GM18858 (cell line): ENCODE data around the gene NINL.
"Not testable (repeated sequence)": the region's sequence is repeated elsewhere in the genome, so short reads cannot be mapped to it uniquely, and the experiment has no call there.

ENCODE experiments used
- ATAC-seq: cut with Tn5 transposase; IDR thresholded peaks from one replicate; pipeline ENCODE4 v1.9.1; 2021; ENCODE audit not compliant: unreplicated experiment

The NINL gene

DNA sequence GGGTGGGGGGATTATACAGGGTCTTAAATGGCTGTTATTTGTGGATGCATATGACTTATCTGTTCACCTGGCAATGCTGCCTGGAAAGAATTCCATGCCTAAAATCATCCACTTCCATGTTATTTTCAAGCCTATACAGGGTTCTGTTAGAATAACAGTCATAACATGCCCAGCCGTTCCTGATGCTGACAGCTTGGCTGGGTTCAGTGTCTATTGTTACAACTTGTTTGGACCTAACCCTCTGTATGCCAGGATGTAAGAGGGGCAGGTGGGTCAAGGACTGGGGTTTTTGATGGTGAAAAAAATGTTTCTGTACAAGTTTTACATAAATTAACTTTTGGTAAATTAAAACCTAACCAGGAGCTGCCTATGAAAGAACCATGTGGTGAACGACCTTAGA is 98.0 kb downstream of the NINL start:
- no peak for ATAC-seq

GRCh38 chr20:25486377-25486776 is 99.0 kb downstream of the NINL start:
- ATAC-seq: no peak

DNA sequence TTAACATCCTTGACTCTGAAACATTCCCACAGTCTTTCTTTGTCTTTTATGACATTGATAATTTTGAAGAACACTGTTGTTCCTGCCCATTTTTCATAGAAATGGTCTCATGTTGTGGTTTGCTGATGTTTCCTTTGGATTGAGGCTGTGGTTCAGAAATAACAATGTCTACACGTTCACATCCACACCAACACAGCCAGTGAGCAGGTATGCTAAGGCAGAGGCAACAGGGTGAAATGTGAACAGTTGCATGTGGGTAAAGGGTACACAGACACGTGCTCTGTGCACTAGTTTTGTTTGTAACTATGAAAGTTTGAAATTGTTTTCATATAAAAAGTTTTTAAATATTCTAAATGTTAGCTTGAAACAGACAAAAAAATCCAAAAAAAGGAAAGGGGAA is 99.5 kb downstream of the NINL start:
- no peak for ATAC-seq

DNA sequence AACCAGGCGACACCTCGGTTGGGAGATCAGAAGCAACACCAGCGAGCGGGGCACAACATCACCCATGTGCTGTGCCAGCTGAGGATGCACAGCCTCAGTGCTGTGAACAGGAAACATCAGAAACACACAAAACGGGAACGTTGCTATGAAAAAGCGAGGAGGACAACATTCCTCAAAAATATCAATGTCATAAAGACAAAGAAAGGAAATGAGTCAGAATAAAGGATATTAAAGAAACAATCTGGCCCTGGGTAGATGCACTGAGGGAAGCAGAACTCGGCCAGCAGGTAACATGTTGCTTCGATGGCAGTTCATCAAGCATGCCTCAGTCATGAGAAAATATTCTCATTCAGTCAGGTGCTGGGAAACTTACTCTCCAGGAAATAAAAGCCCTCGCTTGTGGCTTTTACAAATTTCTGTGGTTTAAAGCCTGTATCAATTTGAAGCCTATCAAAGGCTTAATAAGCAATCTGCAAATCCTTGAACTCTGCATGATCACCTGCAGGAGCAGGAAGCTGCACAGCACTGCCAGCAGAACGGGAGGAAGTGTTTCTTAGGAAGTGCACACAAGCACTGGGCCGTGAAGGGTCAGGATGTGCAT is 100.3 kb downstream of the NINL start:
- no peak for ATAC-seq

- no peak for ATAC-seq
Measured at GRCh38 chr20:25484224-25484846, 101.0 kb downstream of the NINL start.

- no peak for ATAC-seq
Measured at GRCh38 chr20:25483431-25484132, 101.7 kb downstream of the NINL start.

GRCh38 chr20:25481918-25482253 is 103.4 kb downstream of the NINL start:
- no peak for ATAC-seq

DNA sequence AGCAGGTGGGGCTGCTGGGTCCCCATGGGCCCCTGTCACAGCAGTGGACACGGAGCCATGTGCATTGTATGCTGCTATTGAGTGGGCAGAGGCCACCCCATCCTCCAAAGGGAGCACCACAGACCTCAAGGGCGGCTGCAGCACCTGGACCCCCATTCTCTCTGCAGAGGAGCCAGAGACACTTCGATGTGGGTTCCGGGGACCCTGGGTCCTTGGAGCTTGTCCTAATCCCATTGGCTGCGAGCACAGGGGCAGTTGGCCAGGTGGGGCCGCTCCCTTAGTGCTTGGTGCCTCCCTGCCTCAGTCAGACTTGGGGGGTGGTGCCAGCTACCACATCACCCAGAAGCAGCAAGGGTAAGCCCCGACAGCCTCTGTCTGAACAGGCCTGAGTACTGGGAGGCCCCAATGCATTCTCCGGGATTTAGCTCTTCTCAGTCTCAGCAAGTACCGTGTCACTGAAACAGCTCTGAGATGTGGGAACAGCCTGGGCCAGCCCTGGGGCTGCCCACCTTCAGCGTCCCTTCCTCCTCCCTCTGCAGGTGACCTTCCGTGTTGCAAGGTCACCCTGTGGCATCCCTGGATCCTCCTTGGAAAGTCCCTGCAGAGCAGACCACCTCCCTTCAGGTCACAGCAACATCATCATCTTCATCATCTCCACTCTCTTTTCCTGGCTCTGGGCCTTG is 104.0 kb downstream of the NINL start:
- ATAC-seq: no peak

- ATAC-seq: no peak
Measured at GRCh38 chr20:25480797-25481196, 104.5 kb downstream of the NINL start.

GRCh38 chr20:25480156-25480555 is 105.2 kb downstream of the NINL start:
- ATAC-seq: no peak

GRCh38 chr20:25479638-25480037 is 105.7 kb downstream of the NINL start:
- ATAC-seq: no peak

GRCh38 chr20:25478889-25479568 is 106.3 kb downstream of the NINL start:
- ATAC-seq: no peak

DNA sequence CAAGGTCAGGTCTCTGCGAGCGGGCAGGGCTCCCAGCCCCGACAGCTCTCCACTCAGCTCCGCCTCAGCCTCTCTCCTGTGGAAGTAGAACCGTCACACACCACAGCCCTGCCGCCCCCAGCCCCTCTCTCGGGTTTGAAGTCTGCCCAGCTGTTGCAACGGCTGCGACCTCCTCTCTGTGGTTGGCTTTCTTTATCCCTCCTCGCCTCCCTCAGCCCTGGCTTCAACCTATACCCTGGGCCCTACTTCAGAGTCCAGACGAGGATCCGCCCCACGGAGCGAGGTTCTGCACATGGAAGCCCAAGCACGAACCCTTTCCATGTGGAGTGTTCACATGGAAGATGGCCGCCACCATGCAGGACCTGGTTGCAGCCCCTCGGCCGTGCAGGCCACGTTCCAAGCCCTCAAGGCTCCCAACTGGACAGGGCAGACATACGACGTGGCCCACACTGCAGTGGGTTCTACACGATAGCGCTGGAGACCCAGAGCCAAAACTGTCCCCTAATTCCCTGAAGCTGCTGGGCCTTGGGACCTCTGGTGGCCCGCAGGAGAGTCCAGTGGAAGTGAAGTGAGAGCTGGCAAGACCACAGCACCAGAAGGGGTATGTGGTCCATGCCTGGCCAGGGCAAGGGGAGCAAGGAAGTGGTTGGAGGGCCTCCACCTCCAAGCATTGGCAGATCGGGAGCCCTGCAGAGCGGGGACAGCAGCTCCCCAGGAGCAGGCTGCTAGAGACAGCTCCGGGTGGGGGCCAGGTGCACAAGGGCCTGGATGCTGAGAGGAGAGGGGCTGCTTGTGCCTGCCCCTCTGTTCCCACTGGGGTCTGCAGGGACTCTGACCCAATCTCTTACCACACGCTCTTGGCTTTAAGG is 108.1 kb downstream of the NINL start:
- no peak for ATAC-seq

DNA sequence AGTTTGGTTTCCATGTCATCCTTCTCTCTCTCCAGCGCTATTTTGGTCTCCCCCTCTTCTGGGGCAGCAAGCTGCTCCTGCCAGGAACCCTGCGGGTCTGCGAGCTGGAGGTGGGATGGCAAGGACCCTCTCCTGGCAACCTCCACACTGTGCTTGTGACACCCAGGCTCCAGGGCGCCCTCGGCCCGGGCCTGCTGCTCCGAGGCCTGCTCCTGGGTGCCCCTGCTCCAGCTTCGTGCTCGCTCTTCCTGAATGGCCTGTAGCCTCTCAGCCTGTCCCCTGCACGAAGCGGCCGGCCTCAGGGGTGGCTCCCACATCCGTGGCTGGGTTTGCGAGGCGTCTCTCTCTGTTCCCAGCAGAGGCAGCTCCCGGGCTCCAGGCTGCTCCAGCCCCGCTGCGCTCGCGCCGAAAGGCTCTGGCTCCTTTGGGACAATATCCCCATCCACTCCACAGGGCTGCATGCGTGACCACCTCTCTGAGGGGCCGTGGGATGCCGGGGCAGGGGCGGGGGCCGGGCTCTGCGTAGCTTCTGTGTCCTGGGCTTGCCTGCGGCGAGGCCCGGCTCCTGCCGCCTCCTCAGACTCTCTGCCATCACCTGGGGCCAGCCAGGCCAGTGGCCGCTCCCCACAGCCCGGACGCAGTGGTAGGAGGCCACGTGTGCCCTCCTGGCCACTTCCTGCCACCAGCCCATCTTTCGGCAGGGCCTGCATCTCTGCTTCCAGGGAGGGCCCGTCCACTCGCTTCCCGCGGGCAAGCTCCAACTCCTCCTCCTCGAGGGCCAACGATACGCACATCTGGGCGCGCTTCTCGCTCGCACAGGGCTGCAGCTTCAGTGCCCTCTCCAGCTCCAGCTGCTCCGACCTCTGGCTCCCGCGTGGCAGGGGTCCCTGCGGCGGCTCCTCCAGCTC is 109.0 kb downstream of the NINL start:
- ATAC-seq: no peak

- ATAC-seq: not testable (repeated sequence)
Measured at GRCh38 chr20:25473297-25473696, 112.0 kb downstream of the NINL start.

- no peak for ATAC-seq
Measured at GRCh38 chr20:25471020-25471419, 114.3 kb downstream of the NINL start.

GRCh38 chr20:25470045-25470444 is 115.3 kb downstream of the NINL start:
- no peak for ATAC-seq

DNA sequence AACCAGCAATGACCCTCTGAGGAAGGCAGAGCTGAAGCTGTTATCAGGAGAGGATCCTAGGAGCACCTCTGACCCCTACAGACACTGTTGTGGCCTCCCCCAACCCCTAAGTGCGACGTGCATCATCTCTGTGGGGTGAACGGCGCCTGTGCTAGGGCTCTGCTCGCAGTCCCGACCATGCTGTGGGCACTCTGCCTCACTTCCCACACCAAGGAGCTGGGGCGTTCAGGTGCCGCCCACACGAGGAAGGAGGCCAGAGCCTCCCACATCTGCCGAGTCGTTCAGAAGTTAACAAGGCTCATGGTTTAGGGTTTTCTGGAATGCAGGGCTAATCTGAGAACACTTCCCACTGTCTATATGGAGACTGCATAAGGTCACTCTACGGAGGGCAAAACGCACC is 115.8 kb downstream of the NINL start:
- ATAC-seq: no peak
